IMR-90 (cell line): Measurements from ENCODE around the gene ERICH6. TPM values are rescaled to one million over a fixed set of nuclear protein-coding genes. Genes with fewer than 3 reads are reported as not detected.

ENCODE experiments used
- ATAC-seq: fragments of 200-7000 bp; cut with Tn5 transposase; 2 replicates; pipeline ENCODE4 v1.9.1; 2020; ENCODE audit warnings: low read depth, mild to moderate bottlenecking, moderate library complexity
- BruUV-seq: library from RNA; stranded (reverse); fragments of 400-500 nt; replicated peaks from 2 replicates; lab custom pipeline; 2021; lab: Mats Ljungman, UMichigan
- CTCF ChIA-PET: fragments of 300-600 bp; formaldehyde crosslinking; extraction: SDS; loops from one replicate; lab custom pipeline; 2021; ENCODE audit warnings: antibody characterized with exemption; lab: Yijun Ruan, JAX
- POLR2A ChIA-PET: fragments of 300-600 bp; sonication (Branson Sonifier 250); formaldehyde crosslinking; loops from one replicate; lab custom pipeline; 2022; ENCODE audit warnings: antibody characterized with exemption; ENCODE audit not compliant: unreplicated experiment; lab: Charles Lee
- DNase-seq: peaks from one replicate; pipeline ENCODE4 v3.0.0; 2013
- H2AFZ ChIP-seq: replicated peaks from 2 replicates; pipeline ENCODE3; 2013; ENCODE audit warnings: low read length, mild to moderate bottlenecking; ENCODE audit not compliant: poor library complexity
- H2AK5ac ChIP-seq: 2 replicates; pipeline ENCODE4 v1.6.1; 2013; ENCODE audit warnings: low read depth, low read length, inconsistent platforms
- H2AK9ac ChIP-seq: replicated peaks from 2 replicates; pipeline ENCODE3; 2013; ENCODE audit warnings: mild to moderate bottlenecking, low read depth, low read length, moderate library complexity; ENCODE audit not compliant: poor library complexity
- H2BK120ac ChIP-seq: 2 replicates; pipeline ENCODE4 v1.6.1; 2013; ENCODE audit warnings: low read depth, low read length, inconsistent platforms
- H2BK15ac ChIP-seq: 3 replicates; pipeline ENCODE4 v1.6.1; 2013; ENCODE audit warnings: low read depth, low read length, inconsistent platforms
- H2BK20ac ChIP-seq: 2 replicates; pipeline ENCODE4 v1.6.1; 2013; ENCODE audit warnings: low read depth, mild to moderate bottlenecking, inconsistent platforms, low read length, moderate library complexity
- H2BK5ac ChIP-seq: 2 replicates; pipeline ENCODE4 v1.6.1; 2013; ENCODE audit warnings: mild to moderate bottlenecking, low read depth, low read length, inconsistent platforms; ENCODE audit not compliant: poor library complexity, severe bottlenecking
- H3K14ac ChIP-seq: replicated peaks from 2 replicates; pipeline ENCODE4 v1.6.1; 2013; ENCODE audit warnings: low read depth, low read length, inconsistent platforms
- H3K18ac ChIP-seq: 2 replicates; pipeline ENCODE4 v1.6.1; 2013; ENCODE audit warnings: low read depth, low read length, control low read depth
- H3K23ac ChIP-seq: 2 replicates; pipeline ENCODE4 v1.6.1; 2013; ENCODE audit warnings: low read depth, low read length, inconsistent platforms
- H3K27ac ChIP-seq: 2 replicates; pipeline ENCODE4 v1.5.1; 2013; ENCODE audit warnings: mild to moderate bottlenecking, control low read depth, low read length; ENCODE audit not compliant: insufficient read depth
- H3K27me3 ChIP-seq: 2 replicates; pipeline ENCODE4 v1.6.1; 2013; ENCODE audit warnings: low read length; ENCODE audit not compliant: control insufficient read depth, insufficient read depth
- H3K36me3 ChIP-seq: 2 replicates; pipeline ENCODE4 v1.6.1; 2013; ENCODE audit warnings: low read length, mixed read lengths; ENCODE audit not compliant: control insufficient read depth, insufficient read depth
- H3K4ac ChIP-seq: 2 replicates; pipeline ENCODE4 v1.6.1; 2013; ENCODE audit warnings: low read depth, low read length, inconsistent platforms
- H3K4me1 ChIP-seq: 2 replicates; pipeline ENCODE4 v1.6.1; 2013; ENCODE audit warnings: low read length, mixed read lengths; ENCODE audit not compliant: control insufficient read depth, insufficient read depth
- H3K4me2 ChIP-seq: 2 replicates; pipeline ENCODE4 v1.6.1; 2013; ENCODE audit warnings: low read depth, mild to moderate bottlenecking, control low read depth, low read length, moderate library complexity
- H3K4me3 ChIP-seq: 2 replicates; pipeline ENCODE4 v1.5.1; 2013; ENCODE audit warnings: low read depth, mild to moderate bottlenecking, control low read depth, low read length, moderate library complexity; ENCODE audit not compliant: insufficient read depth
- H3K56ac ChIP-seq: 2 replicates; pipeline ENCODE4 v1.6.1; 2013; ENCODE audit warnings: low read length, inconsistent platforms; ENCODE audit not compliant: insufficient read depth; ENCODE audit errors: extremely low read depth
- H3K79me1 ChIP-seq, 2 experiments: 2 replicates each; pipeline ENCODE4 v1.6.1; 2013; ENCODE audit warnings: low read length in 2 of 2, inconsistent platforms in 1 of 2, low read depth in 1 of 2
- H3K9ac ChIP-seq: 2 replicates; pipeline ENCODE4 v1.6.1; 2013; ENCODE audit warnings: low read depth, low read length, control low read depth
- H3K9me1 ChIP-seq: 2 replicates; pipeline ENCODE4 v1.6.1; 2013; ENCODE audit warnings: low read length, inconsistent platforms; ENCODE audit not compliant: insufficient read depth
- H3K9me3 ChIP-seq: 2 replicates; pipeline ENCODE4 v1.6.1; 2013; ENCODE audit warnings: low read length; ENCODE audit not compliant: control insufficient read depth, insufficient read depth
- H4K20me1 ChIP-seq: 2 replicates; pipeline ENCODE4 v1.6.1; 2013; ENCODE audit warnings: low read length, inconsistent platforms; ENCODE audit not compliant: insufficient read depth
- H4K5ac ChIP-seq: 2 replicates; pipeline ENCODE4 v1.6.1; 2013; ENCODE audit warnings: mild to moderate bottlenecking, low read depth, low read length, control low read depth
- H4K8ac ChIP-seq, 2 experiments: 2 replicates each; pipeline ENCODE4 v1.6.1; 2013; ENCODE audit warnings: low read depth in 2 of 2, low read length in 2 of 2, control low read depth in 1 of 2, inconsistent platforms in 1 of 2
- H4K91ac ChIP-seq: 2 replicates; pipeline ENCODE4 v1.6.1; 2013; ENCODE audit warnings: low read depth, low read length, inconsistent platforms; ENCODE audit not compliant: insufficient read depth
- BHLHE40 ChIP-seq: fragments of 150-350 bp; IDR thresholded peaks from 2 replicates; pipeline ENCODE4 v1.6.1; 2016; ENCODE audit warnings: mild to moderate bottlenecking, low read depth, low read length
- CEBPB ChIP-seq: IDR thresholded peaks from 2 replicates; pipeline ENCODE4 v1.6.1; 2012; ENCODE audit warnings: low read depth, low read length, improper control_type of control experiment
- CHD1 ChIP-seq: IDR thresholded peaks from 2 replicates; pipeline ENCODE4 v1.6.1; 2012; ENCODE audit warnings: low read depth, low read length, improper control_type of control experiment
- FOS ChIP-seq: fragments of 150-350 bp; IDR thresholded peaks from 2 replicates; pipeline ENCODE4 v1.6.1; 2016; ENCODE audit warnings: low read depth, low read length
- MAFK ChIP-seq: IDR thresholded peaks from 2 replicates; pipeline ENCODE4 v1.6.1; 2012; ENCODE audit warnings: low read depth, low read length, improper control_type of control experiment
- MAZ ChIP-seq: IDR thresholded peaks from 2 replicates; pipeline ENCODE4 v1.6.1; 2012; ENCODE audit warnings: low read depth, mild to moderate bottlenecking, low read length, improper control_type of control experiment, moderate library complexity, borderline replicate concordance
- MXI1 ChIP-seq: IDR thresholded peaks from 2 replicates; pipeline ENCODE4 v1.6.1; 2012; ENCODE audit warnings: low read depth, mild to moderate bottlenecking, low read length, moderate library complexity, borderline replicate concordance
- NFE2L2 ChIP-seq: fragments of 150-350 bp; IDR thresholded peaks from 2 replicates; pipeline ENCODE4 v1.6.1; 2016; ENCODE audit warnings: low read depth, mild to moderate bottlenecking, low read length
- POLR2A ChIP-seq: IDR thresholded peaks from 2 replicates; pipeline ENCODE4 v1.6.1; 2012; ENCODE audit warnings: mild to moderate bottlenecking, low read depth, low read length
- RAD21 ChIP-seq: IDR thresholded peaks from 2 replicates; pipeline ENCODE4 v1.6.1; 2012; ENCODE audit warnings: low read length, improper control_type of control experiment
- RCOR1 ChIP-seq: IDR thresholded peaks from 2 replicates; pipeline ENCODE4 v1.6.1; 2012; ENCODE audit warnings: mild to moderate bottlenecking, low read length, improper control_type of control experiment; ENCODE audit not compliant: insufficient replicate concordance
- RFX5 ChIP-seq: IDR thresholded peaks from 2 replicates; pipeline ENCODE4 v1.8.0; 2012; ENCODE audit warnings: low read depth, mild to moderate bottlenecking, low read length, moderate library complexity
- SMC3 ChIP-seq: fragments of 150-350 bp; IDR thresholded peaks from 2 replicates; pipeline ENCODE4 v1.6.1; 2016; ENCODE audit warnings: low read depth, mild to moderate bottlenecking, antibody characterized with exemption, low read length, moderate library complexity
- WGBS, 2 experiments: methylation state at CpG; one replicate each; pipeline versions ENCODE4 v1.1.5 to v1.1.7; 2013; ENCODE audit warnings: missing lambda C conversion rate in 2 of 2; ENCODE audit not compliant: insufficient read length in 1 of 2; ENCODE audit errors: extremely low coverage in 2 of 2; 5-methylcytosine and 5-hydroxymethylcytosine counted together
- dilution Hi-C: fragments of 300-500 bp; cut with HindIII; formaldehyde crosslinking; loops from one replicate; pipeline ENCODE4 v1.14.3; 2018; ENCODE audit warnings: low sequenced_read_pairs; ENCODE audit not compliant: unreplicated experiment
- in situ Hi-C: fragments of 300-500 bp; cut with MboI; formaldehyde crosslinking; loops from 3 replicates; pipeline ENCODE4 v1.14.3; 2019; ENCODE audit warnings: low sequenced_read_pairs, inconsistent platforms, mixed read lengths
- intact Hi-C: fragments of 100-400 bp; cut with micrococcal nuclease; formaldehyde crosslinking; loops from 2 replicates; pipeline ENCODE4 v1.10.0; 2022
- polyA plus RNA-seq, 3 experiments: library from polyadenylated mRNA; depleted of rRNA; stranded (reverse); fragments of >200 nt; gene quantifications; 2 replicates each; pipeline ENCODE4 v1.2.3, GENCODE V29; 2012; ENCODE audit warnings: low replicate concordance in 1 of 3
- total RNA-seq: library from RNA; depleted of rRNA; stranded (reverse); fragments of >200 nt; gene quantifications from 2 replicates; pipeline ENCODE4 v1.2.3, GENCODE V29; 2012
- TF ChIP-seq, protein P1 (sequence below): conservative IDR thresholded peaks from 2 replicates; pipeline ENCODE4 v1.5.1; 2012; ENCODE audit warnings: mild to moderate bottlenecking, low read depth, low read length, improper control_type of control experiment
- TF ChIP-seq, protein P2 (sequence below): fragments of 150-350 bp; IDR thresholded peaks from 2 replicates; pipeline ENCODE4 v1.6.1; 2017; ENCODE audit warnings: mild to moderate bottlenecking, antibody characterized with exemption, low read length, low read depth
- TF ChIP-seq, protein P3 (sequence below): fragments of 150-350 bp; IDR thresholded peaks from 2 replicates; pipeline ENCODE4 v1.6.1; 2016; ENCODE audit warnings: low read depth, mild to moderate bottlenecking, low read length, moderate library complexity, borderline replicate concordance

The ERICH6 gene
- total and polyA plus RNA-seq, 2 of the 4 experiments (the other 2 are of a cell fraction): under 0.01 TPM; not detected in 1

- Histone ChIP-seq H3K27ac (no peak overlapping the region), H2BK5ac (no peak overlapping the region), H3K9me1 (no peaks in the 10 kb centered on the region; the same call in 1 of the 2 replicates), H3K79me1 (no peaks in the 10 kb centered on the region), H4K5ac (no peak overlapping the region), H3K4me1 (no peaks in the 10 kb centered on the region), H2BK20ac (no peak overlapping the region), H3K9me3 (0 out of 2 replicates have a peak, but pooled peaks cover 2% of the 10 kb centered on the region), H3K4ac (no peak overlapping the region), H2BK120ac (no peak overlapping the region), H2BK15ac (no peak overlapping the region), H3K27me3 (no peaks in the 10 kb centered on the region; the same call in 1 of the 2 replicates), H2AK9ac (no peak overlapping the region), H3K14ac (no peak overlapping the region), H3K9ac (no peak overlapping the region), H3K18ac (no peak overlapping the region), H2AFZ (no peak overlapping the region), H3K56ac (no peak overlapping the region), H3K4me2 (no peak overlapping the region), H3K36me3 (no peaks in the 10 kb centered on the region), H3K4me3 (no peak overlapping the region), H4K8ac (no peak overlapping the region), H4K20me1 (no peaks in the 10 kb centered on the region), H4K91ac (no peak overlapping the region), H3K23ac (no peak overlapping the region), H2AK5ac (no peak overlapping the region)
- WGBS, 2 experiments: 93% methylated on average over 3 of the region's 5 CpGs; no CpG with 5 or more reads in 1 of the 2 experiments
- intact Hi-C loops (no loop called here), dilution Hi-C loops (no loop called here), in situ Hi-C loops (no loop called here)
- no TSS peak for BruUV-seq
- ChIA-PET POLR2A (no interaction called here), CTCF (no interaction called here)
- ATAC-seq (no peak), DNase-seq (no peak)
- TF ChIP-seq BHLHE40: no peak
- no peak for TF ChIP-seq MAZ
- TF ChIP-seq RCOR1: no peak
- TF ChIP-seq CEBPB: no peak
- TF ChIP-seq SMC3: no peak
- TF ChIP-seq, protein P1, sequence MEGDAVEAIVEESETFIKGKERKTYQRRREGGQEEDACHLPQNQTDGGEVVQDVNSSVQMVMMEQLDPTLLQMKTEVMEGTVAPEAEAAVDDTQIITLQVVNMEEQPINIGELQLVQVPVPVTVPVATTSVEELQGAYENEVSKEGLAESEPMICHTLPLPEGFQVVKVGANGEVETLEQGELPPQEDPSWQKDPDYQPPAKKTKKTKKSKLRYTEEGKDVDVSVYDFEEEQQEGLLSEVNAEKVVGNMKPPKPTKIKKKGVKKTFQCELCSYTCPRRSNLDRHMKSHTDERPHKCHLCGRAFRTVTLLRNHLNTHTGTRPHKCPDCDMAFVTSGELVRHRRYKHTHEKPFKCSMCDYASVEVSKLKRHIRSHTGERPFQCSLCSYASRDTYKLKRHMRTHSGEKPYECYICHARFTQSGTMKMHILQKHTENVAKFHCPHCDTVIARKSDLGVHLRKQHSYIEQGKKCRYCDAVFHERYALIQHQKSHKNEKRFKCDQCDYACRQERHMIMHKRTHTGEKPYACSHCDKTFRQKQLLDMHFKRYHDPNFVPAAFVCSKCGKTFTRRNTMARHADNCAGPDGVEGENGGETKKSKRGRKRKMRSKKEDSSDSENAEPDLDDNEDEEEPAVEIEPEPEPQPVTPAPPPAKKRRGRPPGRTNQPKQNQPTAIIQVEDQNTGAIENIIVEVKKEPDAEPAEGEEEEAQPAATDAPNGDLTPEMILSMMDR: no peak
- TF ChIP-seq CHD1: no peak
- no peak for TF ChIP-seq POLR2A
- TF ChIP-seq, protein P2, sequence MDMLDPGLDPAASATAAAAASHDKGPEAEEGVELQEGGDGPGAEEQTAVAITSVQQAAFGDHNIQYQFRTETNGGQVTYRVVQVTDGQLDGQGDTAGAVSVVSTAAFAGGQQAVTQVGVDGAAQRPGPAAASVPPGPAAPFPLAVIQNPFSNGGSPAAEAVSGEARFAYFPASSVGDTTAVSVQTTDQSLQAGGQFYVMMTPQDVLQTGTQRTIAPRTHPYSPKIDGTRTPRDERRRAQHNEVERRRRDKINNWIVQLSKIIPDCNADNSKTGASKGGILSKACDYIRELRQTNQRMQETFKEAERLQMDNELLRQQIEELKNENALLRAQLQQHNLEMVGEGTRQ: no peak
- TF ChIP-seq FOS: no peak
- no peak for TF ChIP-seq NFE2L2
- no peak for TF ChIP-seq RAD21
- no peak for TF ChIP-seq RFX5
- TF ChIP-seq MXI1: no peak
- TF ChIP-seq, protein P3, sequence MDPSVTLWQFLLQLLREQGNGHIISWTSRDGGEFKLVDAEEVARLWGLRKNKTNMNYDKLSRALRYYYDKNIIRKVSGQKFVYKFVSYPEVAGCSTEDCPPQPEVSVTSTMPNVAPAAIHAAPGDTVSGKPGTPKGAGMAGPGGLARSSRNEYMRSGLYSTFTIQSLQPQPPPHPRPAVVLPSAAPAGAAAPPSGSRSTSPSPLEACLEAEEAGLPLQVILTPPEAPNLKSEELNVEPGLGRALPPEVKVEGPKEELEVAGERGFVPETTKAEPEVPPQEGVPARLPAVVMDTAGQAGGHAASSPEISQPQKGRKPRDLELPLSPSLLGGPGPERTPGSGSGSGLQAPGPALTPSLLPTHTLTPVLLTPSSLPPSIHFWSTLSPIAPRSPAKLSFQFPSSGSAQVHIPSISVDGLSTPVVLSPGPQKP: no peak
- TF ChIP-seq MAFK: no peak
Observed at GRCh38 chr3:150680562-150680961, 23.2 kb downstream of the ERICH6 start.
